ENCODE results near the gene OR9Q1.
"Not testable (repeated sequence)": the region's sequence is repeated elsewhere in the genome, so short reads cannot be mapped to it uniquely, and the experiment has no call there.

OR9Q1 gene

DNA sequence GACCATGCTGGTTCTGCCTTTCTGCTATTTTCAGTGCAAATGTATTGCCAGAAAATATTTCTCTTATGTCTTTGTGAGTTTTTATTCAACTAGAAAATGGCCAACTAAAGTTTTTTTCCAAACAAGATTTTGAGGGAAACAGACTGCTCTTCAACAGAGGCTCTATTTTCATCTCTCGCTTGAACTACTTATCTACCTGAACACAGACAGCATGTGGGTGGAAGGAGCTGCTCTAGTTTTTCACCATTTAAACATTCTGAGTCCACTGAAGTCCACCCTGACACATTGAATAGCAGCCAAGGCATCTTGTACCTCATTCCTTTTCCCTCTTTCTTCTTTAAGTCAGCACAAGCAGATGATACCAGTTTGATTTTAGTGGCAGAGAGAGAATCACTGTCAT, 111.5 kb downstream of the OR9Q1 start:
- no peak for DNase-seq

DNA sequence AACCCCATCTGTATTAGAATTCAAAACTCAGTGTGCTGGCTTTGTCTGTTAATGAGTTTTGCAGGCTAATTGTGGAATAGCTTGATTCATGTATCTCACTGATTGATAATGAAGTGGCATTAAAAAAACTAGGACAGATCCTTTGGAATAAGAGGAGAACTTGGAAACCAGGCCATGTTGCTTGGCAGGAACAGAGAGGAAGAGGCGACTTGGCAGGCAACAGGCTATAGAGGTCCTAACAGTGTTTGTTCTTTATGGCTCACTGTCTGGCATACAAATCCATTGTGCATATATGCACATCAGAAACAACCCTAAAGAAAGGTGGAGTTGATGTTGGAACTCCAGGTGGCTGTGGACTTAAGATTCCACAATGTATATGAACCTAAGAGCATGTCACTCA, 119.1 kb downstream of the OR9Q1 start:
- no peak for DNase-seq

DNA sequence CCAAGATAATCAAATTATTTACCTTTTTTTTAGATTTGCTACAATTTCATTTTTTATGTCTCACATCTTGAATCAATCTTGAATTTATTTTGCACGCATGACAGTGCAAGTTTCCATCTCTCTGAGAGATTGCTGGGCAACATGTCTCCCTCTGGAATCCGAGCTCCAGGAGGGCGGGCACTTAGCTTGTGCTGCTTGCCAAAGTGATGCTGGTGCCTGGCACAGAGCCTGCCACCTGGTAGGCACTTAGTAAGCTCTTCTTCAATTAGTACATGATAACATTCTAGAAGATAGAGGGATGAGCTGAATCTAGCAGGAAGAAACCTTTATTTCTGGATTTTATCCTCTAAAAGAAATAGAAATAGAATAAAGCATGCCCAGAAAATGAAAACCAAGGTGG, 129.1 kb downstream of the OR9Q1 start:
- DNase-seq = no peak

DNA sequence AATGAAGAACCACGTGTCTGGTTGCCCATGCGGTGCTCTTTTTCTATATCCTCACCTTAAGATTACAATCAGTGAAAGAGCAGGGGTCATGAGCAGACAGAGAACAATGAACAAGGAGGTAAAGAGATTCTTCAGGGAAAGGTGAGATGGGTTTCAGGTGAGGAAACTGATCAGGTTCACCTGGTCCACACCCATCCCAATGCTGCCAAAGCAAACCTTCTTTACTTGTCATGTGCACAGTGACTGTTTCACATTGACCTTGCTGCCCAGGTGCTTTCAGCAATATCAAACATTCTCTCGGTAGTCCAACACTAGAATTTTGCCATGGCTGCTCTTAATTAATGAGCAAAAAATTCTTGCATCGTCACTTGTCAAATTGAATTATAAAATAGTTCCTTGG, 140.7 kb downstream of the OR9Q1 start:
- DNase-seq = no peak

DNA sequence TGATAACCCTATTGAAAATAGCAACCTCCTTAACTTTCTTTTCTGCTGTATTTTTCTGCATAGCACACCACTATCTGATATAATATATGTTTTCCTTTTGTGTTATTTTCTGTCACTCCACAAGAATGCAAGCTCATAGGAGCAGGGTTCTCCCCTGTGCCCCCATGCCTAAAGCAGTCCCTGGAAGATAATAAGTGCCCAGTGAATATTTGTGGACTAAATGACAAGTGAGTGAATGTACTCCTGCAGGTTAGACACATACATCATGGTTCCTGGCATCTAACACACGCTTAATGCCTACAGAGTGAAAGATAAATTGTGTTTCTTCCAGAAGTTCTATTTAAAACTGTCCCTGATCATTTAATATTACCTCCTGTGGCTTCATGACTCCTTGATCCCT, 141.3 kb downstream of the OR9Q1 start:
- DNase-seq = no peak

DNA sequence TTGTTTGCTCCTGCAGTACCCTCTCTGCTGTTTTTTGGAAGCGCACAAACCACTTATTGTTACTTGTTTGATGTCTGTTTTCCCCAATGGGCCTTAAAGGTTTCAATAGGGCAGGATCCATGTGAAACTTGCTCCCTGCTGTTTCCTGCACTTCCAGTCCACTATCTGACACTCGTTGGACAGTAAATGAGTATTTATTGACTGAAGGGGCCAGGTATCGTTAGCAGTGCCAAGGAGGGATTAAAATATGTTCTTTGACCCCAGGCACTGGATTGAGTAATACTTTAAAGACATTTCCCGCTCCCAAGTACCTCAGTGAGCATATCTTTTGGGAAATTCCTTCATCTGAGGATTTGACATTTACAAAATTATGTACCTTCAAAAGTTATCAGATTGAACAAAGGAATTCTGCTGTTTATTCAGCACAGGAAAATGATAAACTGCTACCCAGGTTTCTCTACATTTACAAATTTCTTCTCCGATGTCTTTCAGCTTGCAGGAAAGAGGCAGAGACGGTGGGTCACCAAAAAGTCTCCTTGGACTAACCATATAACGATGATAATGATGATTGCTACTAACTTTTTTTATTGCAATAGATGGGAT, 141.9 kb downstream of the OR9Q1 start:
- no peak for DNase-seq

DNA sequence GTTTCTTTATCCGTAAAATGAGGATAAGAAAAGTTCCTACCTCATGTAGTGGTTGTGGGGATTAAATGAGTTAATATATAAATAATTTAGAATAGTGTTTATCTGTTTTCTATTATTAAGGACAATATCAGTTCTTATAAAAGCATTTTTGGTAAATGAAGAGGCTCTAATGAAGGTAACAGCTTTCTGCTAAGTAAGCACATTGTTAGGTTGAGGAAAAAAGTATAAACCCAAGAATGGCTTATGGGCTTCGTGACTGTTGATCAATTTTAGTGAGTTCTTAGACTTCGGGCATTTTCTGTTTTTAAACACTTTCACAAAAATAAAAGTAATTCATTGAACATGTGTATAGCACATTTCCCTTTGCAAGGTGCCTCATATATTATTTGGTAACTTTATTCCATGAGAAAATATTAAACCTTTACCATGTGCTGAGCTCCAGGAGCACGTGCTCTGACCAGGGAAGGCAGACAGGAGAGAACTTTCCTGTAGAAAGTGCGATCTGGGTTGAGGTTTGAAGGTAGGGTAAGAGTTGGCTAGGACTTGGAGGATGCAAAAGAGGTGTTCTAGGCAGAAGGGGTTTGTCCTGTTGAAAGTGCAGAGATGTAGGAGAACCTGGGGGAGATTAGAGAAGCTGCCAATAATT, 153.9 kb downstream of the OR9Q1 start:
- DNase-seq = no peak

DNA sequence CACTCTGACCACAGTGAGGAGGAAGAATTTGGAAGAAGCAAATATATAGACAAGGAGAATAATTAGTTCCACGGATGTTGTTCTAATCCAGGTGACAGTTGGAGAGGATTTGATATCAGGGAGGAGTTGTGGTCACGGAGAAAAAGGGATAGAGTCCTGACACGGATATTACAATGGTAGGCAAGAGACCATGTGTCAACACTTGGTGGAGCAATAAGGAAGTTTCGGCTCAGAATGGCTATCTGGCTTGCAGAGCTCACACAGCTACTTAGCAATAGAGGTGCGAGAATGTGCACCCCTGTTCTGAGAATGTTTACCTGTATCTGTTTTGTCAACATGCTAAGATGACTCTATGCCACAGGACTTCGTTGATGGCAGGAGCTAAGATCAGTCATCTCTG, 154.8 kb downstream of the OR9Q1 start:
- no peak for DNase-seq

DNA sequence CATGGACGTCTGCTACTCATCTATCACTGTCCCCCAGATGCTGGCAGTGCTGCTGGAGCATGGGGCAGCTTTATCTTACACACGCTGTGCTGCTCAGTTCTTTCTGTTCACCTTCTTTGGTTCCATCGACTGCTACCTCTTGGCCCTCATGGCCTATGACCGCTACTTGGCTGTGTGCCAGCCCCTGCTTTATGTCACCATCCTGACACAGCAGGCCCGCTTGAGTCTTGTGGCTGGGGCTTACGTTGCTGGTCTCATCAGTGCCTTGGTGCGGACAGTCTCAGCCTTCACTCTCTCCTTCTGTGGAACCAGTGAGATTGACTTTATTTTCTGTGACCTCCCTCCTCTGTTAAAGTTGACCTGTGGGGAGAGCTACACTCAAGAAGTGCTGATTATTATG, 156.0 kb downstream of the OR9Q1 start:
- DNase-seq = no peak

DNA sequence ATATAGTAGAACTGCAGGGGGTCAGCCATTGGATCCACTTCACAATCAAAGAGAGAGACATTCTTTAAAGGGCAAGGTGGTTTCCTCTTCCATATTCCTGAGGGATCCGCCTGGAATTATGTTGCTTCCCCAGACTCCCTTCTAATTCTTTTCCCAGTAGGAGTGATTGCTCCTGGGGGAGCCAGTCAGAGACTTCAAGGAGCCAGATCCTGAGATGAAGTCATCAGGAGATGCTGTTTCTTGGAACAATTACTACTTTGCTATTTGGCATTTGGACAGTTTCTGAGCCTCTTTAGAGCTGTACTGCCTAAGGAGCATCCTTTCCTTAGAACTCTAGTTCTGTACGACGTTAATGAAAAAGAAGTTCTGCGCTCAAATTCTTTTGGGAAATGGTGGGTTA, 163.3 kb downstream of the OR9Q1 start:
- DNase-seq = no peak

DNA sequence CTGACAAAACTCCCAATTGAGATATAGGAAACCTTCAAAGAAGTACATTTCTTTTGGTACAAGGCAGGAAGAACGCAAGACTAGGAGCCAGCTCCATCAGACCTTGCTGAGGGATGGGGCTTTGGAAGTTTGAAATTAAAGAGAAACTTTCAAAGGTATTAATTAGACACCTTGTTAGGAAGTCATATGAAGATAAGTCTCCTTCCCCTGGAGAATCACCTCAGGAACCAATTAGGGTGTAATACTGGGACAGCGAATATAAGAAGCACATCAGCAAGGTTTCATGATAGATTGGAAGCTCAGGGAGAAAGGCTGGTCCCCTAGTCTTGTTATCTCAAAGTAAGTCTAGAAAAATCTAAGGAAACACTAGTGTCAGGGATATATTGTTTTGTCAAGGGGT, 165.1 kb downstream of the OR9Q1 start, which contains the start of gene OR9Q2:
Gene OR9Q2 (plus strand): TSS at position 301 of the 400 bp plus-strand sequence. CDS start 1,421 bp downstream, outside the sequence.
- DNase-seq = no peak

DNA sequence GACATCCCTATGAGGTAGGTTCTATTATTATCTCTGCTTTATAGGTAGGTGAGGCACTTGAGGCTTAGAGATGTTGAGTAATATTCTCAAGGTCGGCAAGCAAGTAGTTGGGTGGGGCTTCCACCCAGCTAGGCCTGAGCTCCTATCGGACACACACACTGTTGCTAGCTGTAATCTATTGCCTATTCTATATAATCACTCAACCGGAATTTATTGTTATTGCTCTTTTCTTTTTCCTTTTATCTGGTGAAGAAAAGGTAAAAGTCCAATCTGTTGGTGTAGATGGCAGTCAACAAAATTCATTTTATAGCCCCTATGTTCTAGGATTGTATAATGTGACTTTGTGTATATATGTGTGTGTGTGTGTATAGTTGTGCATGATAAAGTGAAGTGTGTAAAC, 168.5 kb downstream of the OR9Q1 start:
- DNase-seq = no peak

DNA sequence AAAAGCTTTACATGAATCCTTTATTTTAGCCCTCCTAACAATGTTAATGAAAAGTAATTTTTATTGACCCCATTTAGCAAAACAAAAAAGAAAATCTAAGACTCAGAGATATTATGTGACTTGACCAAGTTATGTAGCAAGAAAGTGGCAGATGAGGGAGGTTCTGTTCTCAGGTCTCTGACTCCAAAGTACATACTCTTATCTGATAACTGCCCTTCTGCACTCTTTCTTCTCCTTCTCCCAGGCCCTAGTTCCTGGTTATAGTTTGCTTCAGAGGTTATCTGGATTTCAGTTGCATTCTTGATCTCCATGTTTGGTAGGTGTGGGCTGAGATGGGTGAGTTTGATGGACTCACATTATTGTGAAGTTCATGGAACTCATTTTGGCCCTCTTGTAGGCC, 169.7 kb downstream of the OR9Q1 start:
- DNase-seq = no peak

DNA sequence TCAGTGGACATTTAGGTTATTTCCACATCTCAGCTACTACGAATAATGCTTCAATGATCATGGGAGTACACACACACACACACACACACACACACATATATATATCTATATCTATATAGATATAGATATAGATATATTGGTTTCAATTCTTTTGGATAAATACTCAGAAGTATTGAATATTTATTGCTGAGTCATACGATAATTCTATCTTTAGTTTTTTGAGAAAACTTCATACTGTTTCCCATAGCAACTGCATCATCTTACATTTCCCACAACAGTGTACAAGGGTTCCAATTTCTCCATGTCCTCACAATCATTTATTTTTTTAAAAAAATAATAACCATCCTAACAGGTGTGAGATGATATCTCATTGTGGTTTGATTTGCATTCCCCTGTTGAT, 172.3 kb downstream of the OR9Q1 start:
- DNase-seq = no peak

DNA sequence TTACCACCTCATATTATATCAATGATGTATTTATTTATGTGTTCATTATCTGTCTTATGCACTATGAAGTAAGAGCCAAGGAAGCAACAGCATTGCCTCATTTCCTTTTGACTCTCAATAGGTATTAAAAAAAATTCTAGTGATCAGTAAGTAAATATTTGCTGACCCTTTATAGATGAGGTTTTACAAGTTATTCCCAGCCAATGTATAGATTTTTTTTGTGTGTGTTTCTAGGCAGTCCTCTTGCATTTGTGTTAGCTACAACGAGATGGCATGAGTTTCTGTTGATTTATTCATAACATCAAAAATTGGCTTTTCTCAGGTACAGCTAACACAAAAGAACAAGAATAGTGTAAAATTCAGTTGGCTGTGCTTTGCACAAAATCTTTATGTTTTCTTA, 175.6 kb downstream of the OR9Q1 start:
- DNase-seq = no peak

DNA sequence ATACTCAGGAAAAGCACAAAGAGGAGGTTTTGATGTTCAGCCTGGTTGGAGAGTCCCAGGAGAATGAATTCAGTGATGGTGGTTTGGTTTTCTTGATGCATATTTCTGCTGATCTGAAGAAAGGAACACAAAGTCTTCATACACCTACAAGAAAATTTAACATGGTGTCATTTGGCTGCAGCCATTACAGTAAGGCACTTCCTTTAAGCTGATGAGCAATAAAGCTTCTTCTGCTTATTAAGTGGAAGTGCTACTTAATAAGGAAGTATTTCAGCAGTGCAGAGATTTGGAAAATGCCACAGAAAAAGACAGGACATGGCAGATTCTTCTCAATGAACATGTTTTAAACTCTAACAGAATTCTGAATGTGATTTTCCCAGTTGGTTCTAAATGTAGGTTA, 180.4 kb downstream of the OR9Q1 start, which contains the start of gene OR1S2:
Gene OR1S2 (minus strand): TSS at position 101 of the 400 bp plus-strand sequence. CDS start 0 bp downstream, at position 101.
- no peak for DNase-seq

DNA sequence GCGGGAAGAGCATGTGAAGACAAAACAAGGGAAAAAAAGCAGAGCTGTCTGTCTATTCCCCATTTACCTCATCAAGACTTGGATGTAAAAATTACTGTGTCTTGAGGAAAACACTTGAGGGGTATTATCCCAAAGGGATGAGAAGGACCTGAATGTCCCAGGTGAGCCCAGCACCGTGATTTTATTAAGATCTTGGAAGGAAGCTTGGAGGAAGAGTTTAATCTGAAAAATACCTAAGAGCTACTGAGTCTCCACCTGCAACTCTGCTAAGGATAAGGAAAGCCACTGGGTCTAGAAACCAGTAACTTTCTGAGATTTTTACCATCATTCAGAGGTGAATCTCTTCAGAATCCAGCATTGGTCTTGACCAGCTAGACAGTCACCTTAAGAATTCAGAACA, 188.7 kb downstream of the OR9Q1 start, which contains the start of gene OR1S1:
Gene OR1S1 (plus strand): TSS at position 301 of the 400 bp plus-strand sequence.
- not testable (repeated sequence) for DNase-seq

DNA sequence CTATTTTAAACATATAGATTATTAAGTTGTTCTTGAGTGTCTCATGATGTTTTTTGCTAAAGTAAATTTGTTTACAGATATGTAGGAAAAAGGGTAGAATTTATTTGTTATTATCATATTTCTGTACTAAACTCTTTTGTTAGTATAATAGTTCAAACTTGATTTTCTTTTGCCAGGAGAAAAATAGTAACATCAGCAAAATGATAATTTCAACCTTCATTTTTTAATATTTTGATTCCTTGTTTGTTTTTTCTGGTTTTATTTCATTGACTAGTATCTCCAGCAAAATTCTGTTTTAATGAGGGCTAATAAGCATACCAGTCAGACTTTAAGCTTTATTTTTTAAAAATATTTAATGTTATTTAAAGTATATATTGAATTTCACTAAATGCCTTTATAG, 192.8 kb downstream of the OR9Q1 start:
- no peak for DNase-seq

DNA sequence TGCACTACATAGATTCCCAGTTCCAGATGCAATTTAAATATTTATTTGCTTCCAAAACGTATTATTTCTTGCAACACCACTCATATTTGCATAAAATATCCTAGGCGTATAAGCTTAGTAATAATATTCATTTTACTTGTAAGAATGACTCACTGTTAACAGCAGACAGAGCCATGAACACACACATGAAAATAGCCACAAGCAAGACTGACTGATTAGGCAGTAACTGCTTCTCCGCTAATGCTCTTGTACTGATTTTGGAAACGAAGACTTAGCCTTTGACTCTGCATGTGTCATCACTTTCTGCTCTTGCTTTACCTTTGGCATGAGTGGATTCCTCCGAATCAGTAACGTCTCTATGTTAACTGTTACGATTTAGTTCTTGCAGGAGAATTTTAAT, 199.0 kb downstream of the OR9Q1 start:
- DNase-seq = no peak

DNA sequence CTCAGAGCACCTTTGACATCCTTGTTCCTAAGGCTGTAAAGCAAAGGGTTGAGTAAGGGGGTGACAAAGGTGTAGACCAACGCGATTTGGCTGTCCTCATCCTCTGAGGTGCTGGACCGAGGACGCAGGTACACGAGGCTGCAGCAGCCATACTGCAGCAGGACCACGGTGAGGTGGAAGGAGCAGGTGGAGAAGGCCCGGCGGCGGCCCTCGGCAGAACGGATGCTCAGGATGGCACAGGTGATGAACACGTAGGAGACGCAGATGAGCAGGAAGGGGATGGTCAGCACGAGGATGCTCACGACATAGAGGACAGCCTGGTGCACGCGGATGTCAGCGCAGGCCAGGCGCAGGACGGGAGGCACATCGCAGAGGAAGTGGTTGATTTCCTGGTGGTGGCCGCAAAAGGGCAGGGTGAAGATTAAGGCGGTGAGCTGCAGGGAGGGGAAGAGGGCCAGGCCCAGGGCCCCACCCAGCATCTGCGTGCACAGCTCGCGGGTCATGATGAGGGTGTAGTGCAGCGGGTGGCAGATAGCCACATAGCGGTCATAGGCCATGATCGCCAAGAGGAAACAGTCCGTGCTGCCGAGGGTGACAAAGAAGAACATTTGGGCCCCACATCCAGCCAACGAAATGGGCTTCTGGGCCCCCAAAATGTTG, 204.4 kb downstream of the OR9Q1 start:
- no peak for DNase-seq
